HG03521 (cell line): ENCODE results near the gene ASGR2.
"Not testable (repeated sequence)": the region's sequence is repeated elsewhere in the genome, so short reads cannot be mapped to it uniquely, and the experiment has no call there.

Source experiments
- ATAC-seq: cut with Tn5 transposase; IDR thresholded peaks from one replicate; pipeline ENCODE4 v1.9.1; 2021; ENCODE audit warnings: mild to moderate bottlenecking, moderate library complexity; ENCODE audit not compliant: unreplicated experiment

Gene ASGR2

DNA sequence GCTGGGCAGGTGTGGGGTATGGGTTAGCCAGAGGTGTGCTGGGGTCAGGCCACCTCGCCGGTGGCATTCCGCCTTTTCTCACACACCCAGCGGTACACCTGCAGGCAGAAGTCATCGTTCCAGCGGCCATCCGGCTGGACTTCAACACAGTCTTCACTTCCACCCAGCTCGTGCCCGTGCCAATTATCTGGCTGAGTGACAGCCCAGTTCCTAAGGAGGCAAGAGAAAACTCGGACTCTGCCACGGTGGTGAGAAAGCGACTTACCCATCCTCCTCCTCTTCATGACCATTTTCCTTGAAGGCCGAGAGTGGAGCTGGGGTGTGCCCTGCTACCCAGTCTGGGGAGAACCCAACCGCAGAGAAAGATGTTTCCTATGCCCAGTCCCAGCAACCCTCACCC is 13.1 kb downstream of the ASGR2 start:
- no peak for ATAC-seq

DNA sequence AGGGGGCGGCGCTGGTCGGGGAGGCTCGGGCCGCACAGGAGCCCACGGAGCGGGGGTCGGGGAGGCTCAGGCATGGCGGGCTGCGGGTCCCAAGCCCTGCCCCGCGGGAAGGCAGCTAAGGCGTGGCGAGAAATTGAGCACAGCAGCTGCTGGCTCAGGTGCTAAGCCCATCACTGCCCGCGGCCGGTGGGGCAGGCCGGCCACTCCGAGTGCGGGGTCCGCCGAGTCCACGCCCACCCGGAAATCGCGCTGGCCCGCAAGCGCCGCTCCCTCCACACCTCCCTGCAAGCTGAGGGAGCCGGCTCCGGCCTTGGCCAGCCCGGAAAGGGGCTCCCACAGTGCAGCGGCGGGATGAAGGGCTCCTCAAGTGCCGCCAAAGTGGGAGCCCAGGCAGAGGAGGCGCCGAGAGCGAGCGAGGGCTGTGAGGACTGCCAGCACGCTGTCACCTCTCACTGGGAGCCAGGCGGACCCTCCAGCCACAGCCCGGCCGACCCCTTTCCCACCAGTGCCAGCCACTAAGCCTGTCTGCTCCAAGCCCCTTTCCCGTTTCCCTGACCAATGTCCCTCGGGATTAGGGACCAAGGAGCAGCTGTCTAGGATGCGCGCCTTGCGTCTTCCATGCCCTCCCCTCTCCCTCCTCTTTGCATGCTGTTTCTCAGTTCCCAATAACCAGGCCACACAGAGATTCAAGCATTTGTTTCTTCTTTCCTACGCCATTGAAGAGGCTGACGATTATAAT is 13.8 kb downstream of the ASGR2 start:
- ATAC-seq: not testable (repeated sequence)

DNA sequence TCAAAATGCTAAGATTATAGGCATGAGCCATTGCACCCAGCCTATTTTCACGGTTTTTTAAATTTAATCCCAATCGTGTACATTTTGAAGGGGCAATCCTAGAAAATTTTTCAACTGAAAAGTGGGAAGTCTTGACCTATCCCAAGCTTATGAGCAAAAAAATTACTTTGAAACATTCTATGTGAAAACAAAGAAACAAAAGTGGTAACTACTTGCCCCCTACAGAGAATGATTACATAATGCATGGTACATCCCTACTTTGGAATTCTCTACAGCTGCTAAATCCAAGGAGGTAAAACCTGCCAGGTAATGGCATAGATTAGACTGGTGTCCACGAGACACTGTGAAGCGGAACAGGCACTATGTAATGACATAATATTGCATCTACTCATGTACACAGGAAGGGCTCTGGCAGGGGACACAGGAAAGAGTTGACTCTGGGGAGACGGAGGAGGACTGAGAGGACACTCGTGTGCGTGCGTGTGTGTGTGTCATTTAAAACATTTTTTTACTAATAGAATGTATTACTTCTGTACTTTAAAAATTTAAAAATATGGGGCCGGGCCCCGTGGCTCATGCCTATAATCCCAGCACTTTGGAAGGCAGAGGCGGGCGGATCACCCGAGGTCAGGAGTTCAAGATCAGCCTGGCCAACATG is 15.7 kb downstream of the ASGR2 start:
- ATAC-seq: no peak

DNA sequence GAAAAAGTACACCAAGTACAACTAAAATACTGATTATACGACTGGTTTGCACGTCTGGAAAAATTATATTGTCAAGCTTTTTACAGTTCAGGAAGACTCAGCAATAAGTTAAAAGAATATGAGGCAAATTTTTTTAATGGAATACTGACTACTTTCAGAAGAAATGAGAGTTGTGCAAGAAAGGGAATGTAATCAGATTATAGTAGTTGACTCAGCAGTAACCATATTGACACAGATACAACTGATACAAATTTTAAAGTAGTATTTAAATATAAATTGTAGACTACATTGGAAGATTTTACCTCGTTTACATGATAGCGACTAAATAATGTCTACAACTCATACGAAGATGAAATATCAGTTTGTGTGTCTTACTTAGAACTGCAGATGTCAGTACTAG is 16.7 kb downstream of the ASGR2 start:
- no peak for ATAC-seq

DNA sequence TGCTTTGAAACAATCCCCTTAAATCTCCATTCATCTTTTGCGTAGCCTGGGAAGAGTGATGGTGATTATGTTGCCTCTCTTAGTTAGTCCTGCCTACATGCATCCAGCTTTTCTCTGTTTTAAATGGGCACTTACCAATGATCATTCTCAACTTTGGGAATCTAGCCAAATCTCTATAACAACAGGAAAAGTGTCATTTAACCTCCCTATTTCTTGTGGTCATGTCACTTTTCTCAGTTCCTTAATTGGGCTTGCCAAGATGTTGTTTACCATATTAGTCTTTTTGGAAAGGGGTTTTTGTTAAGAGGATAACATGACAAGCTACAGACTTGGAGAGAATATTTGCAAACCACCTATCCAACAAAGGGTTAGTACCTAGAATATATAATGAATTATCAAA is 19.0 kb downstream of the ASGR2 start:
- no peak for ATAC-seq

DNA sequence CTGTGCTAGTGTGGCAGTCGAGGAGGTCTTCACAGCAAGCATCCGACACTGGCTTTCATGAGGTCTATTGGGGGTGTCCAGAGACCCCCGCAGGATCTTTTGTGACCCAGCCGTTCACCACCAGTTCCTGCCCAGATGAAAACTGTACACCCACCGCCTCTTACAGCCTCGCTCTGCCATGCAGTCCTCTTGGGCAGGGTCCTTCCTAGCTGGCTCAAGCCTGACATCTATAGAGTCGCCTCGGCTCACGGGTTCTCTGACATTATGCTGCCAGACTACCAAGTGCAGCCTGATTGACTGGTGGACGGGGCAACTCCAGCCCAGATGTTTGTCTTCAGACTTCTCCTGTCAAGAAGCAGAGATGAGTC is 20.0 kb downstream of the ASGR2 start:
- ATAC-seq: no peak

DNA sequence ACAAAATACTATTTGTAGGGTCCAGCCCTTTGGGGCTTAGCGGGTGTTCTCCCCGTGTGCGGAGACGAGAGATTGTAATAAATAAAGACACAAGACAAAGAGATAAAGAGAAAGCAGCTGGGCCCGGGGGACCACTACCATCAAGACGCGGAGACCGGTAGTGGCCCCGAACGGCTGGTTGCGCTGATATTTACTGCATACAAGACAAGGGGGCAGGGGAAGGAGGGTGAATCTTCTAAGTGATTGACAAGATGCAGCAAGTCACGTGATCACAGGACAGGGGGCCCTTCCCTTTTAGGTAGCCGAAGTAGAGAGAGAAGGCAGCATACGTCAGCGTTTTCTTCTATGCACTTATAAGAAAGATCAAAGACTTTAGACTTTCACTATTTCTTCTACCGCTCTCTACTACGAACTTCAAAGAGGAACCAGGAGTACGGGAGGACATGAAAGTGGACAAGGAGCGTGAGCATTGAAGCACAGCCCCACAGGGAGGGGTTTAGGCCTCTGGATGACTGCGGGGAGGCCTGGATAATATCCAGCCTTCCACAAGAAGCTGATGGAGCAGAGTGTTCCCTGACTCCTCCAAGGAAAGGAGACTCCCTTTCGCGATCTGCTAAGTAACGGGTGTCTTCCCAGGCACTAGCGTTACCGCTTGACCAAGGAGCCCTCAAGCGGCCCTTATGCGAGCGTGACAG is 23.2 kb downstream of the ASGR2 start:
- not testable (repeated sequence) for ATAC-seq

DNA sequence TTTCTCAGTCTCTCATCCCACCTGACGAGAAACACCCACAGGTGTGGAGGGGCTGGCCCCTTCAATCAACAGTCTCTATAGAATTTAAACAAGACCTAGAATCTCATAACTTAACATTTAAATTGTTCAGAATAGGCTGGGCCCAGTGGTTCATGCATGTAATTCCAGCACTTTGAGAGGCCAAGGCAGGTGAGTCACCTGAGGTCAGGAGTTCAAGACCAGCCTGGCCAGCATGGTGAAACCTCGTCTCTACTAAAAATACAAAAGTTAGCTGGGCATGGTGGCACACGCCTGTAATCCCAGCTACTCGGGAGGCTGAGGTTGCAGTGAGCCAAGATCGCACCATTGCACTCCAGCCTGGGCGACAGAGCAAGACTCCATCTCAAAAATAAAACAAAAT is 25.1 kb downstream of the ASGR2 start:
- not testable (repeated sequence) for ATAC-seq

DNA sequence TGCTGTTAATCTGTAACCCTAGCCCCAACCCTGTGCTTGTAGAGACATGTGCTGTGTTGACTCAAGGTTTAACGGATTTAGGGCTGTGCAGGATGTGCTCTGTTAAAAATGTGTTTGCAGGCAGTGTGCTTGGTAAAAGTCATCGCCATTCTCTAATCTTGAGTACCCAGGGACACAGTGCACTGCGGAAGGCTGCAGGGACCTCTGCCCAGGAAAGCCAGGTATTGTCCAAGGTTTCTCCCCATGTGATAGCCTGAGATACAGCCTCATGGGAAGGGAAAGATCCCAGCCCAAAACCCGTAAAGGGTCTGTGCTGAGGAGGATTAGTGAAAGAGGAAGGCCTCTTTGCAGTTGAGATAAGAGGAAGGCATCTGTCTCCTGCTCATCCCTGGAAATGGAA is 26.2 kb downstream of the ASGR2 start:
- not testable (repeated sequence) for ATAC-seq

DNA sequence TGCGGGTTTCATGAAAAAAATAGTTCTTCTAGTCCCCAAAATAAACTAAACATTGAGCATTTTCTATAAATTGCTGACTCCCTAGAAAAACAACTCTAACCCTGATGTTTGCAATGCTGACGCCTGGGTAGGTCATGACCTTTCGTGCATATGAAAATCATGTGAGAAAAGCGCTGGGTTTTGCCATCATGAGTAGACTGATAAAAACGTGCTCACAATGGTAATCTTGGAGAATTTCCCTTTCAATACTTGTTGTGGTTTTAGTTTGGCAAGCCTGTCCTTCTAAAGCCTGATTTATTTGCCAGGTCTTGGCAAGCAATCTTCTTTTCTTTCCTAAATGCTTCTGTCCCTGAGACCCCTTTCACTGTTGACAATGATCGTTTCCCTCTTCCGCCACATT is 30.5 kb downstream of the ASGR2 start:
- ATAC-seq: no peak

DNA sequence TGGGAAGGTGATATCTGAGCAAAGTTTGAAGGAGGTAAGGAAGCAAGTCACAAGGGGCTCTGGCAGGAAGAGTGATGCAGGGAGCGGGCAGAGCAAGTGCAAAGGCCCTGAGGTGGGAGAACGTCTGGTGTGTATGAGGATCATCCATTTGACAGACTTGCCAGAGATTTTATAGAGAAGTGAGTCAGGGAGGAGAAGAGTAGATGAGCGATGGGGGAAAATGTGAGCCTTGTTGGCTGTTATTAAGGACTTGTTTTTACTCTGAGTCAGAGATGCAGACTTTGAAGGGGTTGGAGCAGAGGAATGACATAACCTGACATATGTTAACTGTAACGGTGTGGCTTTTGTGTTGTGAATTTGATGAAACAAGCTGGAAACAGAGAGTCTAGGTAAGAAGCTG is 31.0 kb downstream of the ASGR2 start:
- ATAC-seq: no peak

DNA sequence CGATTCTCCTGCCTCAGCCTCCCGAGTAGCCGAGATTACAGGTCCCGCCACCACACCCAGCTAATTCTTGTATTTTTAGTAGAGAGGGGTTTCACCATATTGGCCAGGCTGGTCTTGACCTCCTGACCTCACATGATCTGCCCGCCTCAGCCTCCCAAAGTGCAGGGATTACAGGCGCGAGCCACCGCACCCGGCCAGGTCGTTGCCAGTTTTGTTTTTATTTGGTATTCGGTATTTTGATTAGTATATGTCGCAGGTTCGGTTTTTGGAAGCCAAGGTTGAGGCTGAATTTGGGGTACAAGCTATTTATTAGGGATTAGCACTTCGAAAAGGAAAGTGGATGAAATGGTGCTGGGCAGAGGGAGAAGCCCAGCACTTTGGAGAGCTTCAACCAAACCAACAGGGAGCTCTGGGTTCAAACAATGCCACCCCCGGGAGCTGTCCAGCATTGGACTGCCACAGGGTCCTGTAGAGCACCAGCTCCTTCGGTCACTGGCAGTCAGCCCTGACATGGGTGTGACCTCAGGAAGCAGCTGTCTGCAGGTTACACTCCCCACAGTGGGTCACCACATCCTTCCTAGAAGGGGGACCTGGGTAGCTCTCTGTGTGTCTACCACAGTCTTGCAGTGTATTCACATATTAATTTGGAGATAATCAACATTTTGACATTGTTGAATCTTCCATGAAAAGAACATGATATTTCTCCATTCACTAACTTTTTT is 33.1 kb downstream of the ASGR2 start:
- ATAC-seq: no peak

DNA sequence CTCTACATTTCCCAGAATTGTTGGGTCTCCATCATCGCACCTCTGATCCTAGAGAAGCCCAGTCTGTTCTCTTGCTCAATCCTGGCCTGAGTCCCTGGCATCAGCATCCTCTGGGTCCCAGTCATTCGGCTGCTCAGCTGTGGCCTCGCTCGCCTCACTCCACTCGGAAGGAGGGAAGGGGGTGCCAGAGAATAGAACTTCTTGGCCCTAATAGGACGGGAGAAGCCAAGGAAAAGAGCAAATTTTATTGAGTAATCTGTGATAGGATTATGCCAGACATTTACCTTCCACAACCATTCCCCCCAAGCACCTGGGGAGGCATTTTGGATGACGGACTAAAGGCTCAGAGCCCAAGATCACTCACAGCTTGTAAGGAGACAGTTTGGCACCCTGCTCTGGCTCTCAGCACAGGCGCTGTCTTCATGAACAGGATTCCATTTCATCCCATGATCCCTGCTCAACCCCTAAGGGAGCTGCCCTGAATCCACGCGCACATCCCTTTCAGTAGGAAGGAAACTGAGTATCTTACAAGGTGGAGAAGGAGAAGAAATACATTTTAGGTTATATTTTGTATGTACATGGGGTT is 34.1 kb downstream of the ASGR2 start:
- ATAC-seq: no peak

DNA sequence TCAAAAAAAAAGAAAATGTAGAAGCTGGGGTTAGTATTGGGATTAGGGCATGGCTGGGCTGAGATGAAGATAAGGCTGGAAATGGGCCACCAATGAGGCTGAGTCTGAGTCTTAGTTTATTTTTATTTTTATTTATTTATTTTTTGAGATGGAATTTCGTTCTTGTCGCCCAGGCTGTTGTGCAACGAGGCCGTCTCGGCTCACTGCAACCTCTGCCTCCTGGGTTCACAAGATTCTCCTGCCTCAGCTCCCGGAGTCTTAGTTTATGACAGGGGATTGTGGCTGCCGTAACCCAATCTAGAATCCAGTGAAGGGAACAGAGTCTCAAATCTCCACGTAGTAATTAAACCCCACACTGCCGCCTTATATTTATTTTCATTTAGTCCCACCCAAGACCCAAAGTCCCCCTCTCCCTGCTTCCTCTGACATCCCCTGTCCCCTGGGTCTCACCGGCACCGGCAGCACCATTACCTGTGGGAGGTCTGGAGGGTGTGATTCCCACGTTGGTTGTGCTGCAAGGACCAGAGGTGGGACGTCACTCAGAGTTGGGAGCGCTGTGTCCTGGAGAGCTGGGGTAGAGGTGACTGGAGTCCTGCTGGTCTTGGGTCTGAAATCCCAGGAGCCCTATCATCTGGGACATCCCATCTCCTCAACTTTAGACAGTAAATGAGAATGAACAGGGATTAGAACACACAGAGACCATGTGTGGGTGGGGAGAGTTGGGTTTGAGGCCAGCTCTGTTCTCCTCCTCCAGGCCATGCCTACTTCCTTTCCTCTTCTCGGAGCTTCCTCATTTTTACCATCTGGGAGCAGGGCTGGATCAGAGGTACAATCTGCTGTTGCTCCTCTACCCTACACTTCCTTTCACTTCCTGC is 34.8 kb downstream of the ASGR2 start, which contains the start of gene CLEC10A:
Gene CLEC10A, minus strand, starts transcription at position 671 of the 875 bp plus-strand sequence. CDS start 1,439 bp downstream, outside the sequence.
- ATAC-seq: no peak

DNA sequence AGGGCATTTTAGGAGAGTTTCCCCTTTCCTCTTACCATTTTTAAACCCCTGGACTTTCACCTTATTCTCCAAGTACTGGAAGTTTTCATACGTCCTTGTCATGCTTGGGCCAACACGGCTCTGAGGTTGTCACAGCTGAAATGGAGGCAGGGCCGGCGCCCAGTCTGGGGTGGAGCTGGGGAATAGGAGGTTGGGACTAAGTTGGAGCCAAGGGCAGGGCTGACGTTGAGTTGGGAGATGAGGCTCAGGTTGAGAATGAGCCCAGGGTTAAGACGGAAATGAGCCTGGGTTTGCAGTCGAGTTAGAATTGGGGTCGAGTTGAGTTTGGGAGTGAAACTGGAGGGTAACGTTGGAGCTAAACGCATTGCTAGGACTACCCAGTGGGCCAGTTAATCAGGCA is 35.9 kb downstream of the ASGR2 start:
- no peak for ATAC-seq

DNA sequence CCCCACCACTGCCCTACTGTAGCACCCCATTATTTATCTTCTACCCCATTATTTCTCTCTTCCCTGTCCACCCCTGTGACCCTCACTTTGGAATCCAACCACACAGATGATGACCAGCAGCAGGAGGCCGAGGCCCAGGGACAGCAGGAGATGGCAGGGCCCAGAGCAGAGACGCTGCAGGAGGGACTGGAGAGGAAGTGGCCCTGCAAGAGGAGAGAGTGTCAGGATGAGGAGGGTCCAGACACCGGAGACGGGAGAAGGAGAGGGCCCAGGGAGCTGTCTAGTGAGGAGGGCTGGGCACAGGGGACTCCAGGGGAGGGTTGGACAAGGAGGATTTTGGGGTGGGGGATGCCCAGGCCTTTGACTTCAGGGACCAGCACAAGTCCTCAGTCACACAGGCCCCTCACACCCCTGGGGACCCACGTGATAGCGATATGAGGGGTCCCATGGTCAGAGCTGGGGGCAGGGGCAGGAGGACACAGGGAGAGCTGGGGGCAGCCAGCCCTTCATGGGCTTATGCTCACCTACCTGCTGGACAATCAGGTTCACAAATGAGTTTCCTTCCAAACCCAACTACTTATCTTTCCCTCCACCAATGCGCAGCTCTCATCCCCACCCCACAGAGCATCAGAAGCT is 36.6 kb downstream of the ASGR2 start:
- ATAC-seq: no peak

DNA sequence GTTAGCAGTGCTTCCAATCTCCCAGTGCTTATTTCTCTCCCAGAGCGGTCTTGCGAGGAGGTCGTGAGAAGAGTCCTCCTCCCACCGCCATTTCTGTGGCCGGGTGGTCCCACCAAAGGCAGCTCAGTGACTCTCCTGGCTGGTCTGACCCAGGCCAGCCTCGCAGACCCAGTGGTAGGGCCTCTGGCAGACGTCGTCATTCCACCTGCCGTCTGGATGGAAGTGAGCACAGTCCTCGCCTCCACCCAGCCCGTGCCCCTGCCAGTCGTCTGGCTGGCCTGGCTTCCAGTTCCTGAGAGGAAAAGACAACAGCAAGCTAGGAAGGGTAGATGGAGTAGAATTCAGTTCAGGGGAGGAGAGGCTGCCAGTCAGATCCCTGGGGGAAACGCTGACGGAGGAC is 39.7 kb downstream of the ASGR2 start:
- ATAC-seq: no peak

DNA sequence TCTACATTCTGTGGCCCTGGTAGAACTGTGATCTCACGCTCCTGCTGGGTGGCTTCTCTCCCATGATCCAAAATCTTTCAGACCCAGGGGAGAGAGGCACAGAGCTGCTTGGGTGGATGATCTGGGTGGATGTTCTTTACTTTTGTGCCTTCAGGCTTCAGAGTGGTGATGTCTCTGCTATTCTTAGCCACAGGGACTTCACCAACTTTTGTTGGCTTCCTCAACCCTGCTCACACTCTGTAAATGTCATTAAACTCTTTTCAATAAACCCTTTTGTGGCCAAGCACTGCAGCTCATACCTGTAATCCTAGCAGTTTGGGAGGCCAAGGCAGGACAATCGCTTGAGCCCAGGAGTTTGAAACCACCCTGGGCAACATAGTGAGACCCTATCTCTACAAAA is 42.2 kb downstream of the ASGR2 start:
- no peak for ATAC-seq

DNA sequence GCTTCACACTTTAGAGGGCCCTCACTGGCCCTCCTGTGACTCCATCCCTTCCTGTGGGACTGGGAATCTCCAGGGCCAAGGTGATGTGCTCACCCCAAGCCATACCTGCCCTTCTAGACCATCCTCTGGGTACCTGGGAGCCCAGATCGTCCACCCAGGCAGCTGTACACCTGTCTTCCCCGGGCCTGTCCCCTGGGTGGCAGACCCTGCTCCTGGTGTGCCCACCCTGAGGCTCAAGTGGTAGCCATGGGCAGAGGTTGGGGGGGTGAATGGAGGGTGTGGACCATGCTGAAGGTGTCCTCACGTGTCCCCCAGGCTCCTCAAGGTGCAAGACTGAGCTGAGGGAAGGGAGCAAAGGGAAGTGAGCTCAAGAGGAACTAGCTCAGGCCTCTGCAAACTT is 43.9 kb downstream of the ASGR2 start:
- no peak for ATAC-seq

DNA sequence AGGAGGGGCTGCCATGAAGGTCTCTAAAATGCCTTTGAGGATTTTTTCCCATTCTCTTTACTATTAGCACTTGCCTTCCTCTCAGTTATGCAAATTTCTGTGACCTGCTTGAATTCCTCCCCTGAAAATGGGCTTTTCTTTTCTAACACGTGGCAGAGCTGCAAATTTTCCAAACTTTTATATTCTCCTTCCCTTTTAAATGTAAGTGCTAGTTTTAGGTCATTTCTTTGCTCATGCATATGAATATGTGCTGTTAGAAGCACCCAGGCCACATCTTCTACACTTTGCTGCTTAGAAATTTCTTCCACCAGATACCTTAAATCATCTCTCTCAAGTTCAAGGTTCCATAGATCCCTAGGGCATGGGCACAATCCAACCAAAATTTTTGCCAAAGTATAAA is 46.4 kb downstream of the ASGR2 start:
- ATAC-seq: no peak
